GM18909 (cell line): ENCODE results near the gene HRH2.

Experiments used
- ATAC-seq: cut with Tn5 transposase; IDR thresholded peaks from one replicate; pipeline ENCODE4 v1.9.1; 2021; ENCODE audit warnings: mild to moderate bottlenecking; ENCODE audit not compliant: unreplicated experiment, poor library complexity

The HRH2 gene

DNA sequence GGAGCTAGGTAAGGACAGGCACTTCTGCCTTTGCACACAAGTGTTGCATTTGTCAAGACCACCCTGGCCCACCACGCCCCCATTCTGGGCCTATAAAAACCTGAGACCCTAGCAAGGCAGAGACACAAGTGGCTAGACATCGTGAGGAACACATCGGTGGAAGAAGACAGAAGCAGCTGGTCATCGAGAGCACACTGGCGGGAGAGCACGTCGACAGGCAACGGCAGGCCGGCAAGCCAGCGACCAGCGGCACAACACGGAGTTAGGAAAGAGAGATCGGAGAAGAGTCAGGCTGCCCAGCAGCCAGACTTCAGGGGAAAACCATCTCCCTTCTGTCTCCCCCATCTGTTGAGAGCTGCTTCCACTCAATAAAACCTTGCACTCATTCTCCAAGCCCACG, 76.1 kb downstream of the HRH2 start:
- no peak for ATAC-seq

DNA sequence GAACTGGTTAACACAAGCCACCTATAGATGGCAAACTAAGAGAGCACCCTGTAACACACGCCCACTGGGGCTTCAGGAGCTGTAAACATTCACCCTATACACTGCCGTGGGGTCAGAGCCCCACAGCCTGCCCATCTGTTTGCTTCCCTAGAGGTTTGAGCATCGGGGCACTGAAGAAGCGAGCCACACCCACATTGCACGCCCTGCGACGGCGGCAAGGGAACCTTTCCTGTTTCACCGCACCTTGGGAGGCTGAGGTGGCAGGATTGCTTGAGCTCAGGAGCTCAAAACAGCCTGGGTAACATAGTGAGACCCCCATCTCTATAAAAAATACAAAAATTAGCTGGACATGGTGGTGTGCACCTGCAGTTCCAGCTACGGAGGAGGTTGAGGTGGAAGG, 76.6 kb downstream of the HRH2 start:
- ATAC-seq = no peak

DNA sequence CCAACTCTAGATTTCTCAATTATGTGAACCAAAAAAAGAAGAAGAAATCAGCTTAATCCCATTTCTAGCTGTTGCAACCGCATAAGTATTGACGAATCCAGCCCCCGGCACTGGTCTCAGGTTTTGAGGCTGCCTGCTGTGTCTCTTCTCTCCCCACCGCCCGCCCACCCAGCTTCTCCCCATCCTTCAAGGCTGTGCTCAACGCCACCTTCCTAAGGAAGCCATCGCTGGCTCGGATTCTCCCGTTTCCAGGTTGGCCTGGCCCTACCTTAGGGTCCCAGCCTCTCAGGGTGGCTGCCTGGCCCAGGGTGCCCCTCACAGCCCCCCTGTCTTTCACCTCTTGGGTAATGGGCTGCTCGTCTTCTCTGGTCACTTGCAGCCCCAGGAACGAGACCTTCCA, 77.8 kb downstream of the HRH2 start:
- no peak for ATAC-seq

DNA sequence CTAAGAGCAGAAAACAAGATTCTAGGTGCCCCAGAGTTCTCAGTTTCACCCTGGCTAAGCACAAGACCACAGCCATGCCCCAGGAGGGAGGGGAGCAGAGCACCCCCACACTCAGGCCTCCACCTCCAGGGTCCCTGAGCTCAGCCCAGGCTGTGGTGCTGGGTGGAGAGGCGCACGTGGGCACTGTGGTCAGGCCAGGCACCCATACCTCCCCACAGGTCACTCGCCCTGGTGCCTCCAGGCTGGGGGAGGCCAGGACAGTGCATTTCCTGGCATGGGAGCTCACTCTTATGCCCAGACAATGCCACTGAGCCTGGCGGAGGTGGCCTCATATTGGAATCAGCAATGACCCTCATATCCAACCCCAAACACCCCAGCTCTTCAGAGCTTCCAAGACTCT, 78.8 kb downstream of the HRH2 start:
- ATAC-seq = no peak

DNA sequence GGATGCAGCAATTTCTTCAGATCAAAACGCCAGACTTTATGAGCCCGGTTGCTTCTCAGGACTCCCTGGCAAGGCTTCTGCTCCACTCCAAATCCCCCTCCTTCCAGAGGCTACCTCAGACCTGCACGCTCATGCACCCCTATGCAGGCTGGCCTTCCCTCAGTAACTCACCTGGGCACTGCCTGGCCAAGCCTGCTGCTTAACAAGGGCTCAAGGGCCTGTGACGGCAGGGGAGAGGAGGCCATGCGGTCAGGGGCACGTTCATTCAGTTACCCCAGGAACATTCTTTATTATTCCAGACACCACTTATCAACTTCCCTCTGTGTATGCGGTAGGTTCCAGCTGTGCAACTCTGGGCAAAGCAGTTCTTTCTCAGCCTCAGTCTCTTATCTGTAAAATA, 79.6 kb downstream of the HRH2 start:
- no peak for ATAC-seq

- ATAC-seq = no peak
Measured at GRCh38 chr5:175738126-175738525, 80.3 kb downstream of the HRH2 start.

GRCh38 chr5:175738602-175739133, 80.8 kb downstream of the HRH2 start:
- ATAC-seq = no peak

- ATAC-seq = no peak
Measured at GRCh38 chr5:175740014-175740413, 82.1 kb downstream of the HRH2 start.

- ATAC-seq = no peak
Measured at GRCh38 chr5:175741556-175741955, 83.7 kb downstream of the HRH2 start.

- no peak for ATAC-seq
Measured at GRCh38 chr5:175742290-175742994, 84.6 kb downstream of the HRH2 start.

DNA sequence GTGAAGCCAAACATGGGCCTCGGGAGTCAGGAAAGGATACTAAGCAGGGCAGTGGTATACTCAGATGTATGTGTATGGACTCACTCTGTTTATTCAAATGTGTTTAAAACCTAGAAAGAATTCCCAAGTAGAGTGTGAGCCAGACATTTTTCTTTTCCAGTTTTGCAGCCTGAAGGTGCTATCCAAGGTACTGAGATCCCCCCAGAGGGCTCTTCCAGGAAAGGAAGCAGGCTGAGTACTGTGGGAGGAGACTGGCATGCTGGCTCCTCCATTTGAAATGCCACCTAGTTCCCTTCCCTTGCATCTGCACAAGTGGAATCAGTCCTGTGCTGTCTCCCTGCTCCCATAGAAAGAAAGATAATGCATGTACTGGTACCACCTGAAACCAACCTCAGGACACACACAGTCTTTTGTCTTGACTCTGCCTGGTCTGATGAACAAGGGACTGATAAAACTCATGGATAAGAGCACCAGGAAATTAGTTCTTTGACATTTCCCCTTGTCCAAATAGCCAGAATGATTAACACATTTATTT, 85.9 kb downstream of the HRH2 start:
- no peak for ATAC-seq

DNA sequence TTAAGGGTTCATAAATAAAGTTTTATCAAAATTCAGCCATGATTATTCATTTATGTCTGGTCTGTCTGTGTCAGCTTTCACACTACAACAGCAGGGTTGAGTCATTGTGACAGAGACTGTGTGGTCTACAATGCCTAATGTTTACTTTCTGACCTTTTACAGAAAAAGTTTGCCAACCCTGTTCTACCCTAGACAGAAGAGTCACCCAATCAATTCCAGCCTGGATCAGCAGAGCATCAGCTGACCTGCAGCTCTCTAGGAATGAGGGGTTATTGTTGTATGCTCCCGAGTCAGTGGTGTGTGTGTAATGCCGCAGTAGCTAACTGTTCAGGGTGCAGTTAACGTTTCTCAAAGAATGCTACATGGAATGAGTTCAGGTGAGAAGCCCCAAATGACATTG, 87.3 kb downstream of the HRH2 start:
- no peak for ATAC-seq

- no peak for ATAC-seq
Measured at GRCh38 chr5:175746851-175747250, 89.0 kb downstream of the HRH2 start.

DNA sequence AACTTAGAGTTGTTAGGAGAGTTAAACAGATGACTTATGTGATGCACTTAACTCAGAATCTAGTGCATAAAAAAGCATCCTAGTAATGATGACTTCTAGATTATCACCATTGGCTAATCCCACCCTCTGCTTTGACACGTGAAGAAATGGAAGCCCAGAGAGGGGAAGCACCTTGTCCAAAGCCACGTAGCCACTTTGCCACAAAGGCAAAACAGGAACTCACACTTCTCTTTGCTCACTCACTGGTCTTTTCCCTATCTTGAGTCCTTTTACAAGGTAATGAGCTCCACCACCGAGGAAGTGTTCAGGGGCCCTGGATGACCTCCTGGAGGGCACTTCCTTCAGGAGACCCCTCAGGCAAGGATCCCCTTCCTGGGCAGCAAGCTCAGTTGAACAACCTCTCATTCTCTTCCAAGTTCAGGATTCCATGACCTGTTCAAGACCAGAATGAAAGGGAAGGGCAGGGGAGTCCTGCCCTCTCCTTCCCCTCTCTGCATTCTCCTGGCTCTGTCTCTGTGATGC, 89.7 kb downstream of the HRH2 start:
- no peak for ATAC-seq

- no peak for ATAC-seq
Measured at GRCh38 chr5:175748650-175749049, 90.8 kb downstream of the HRH2 start.

DNA sequence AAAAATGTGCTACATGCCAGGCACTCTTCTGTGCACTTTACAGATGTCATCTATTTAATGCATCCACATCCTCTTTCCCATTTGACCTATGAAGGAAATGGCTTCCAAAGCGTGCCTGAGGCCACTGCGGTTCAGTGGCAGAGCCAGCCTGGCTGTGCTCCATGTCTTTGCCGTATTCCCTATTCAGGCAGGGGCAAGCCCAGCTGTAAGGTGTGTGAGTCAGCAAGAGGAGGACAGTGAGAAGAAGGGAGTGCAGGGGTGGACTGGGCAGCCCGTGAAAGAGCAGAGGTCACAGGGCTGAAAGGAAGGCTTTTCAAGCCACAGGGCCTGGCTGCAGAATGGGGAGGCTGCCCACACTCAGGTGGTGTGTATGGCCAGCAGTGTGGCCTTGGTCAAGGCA, 91.7 kb downstream of the HRH2 start:
- no peak for ATAC-seq

GRCh38 chr5:175750511-175750931, 92.7 kb downstream of the HRH2 start:
- ATAC-seq = no peak

DNA sequence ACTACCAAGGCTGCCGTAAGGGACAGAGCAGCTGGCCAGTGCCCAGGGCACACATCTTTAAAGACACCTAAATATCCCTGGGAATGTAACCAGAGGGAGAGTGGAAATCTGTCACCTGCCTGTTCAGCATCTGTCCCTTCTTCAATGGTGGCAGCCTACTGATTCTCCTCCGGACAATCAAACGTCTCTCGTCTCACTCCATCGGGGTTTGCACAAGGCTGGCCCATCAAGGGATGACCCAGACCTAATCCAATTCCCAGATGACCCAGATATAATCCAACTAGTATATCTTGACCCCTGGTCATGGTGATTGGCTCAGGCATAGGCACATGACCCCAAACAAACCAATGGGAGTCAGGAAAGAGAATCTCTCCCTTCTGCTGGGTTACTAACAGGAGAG, 93.5 kb downstream of the HRH2 start:
- ATAC-seq = no peak

GRCh38 chr5:175752826-175753535, 95.1 kb downstream of the HRH2 start:
- no peak for ATAC-seq

GRCh38 chr5:175753536-175754402, 95.9 kb downstream of the HRH2 start:
- ATAC-seq = no peak
